ENCODE data around the gene BCAS4. TPM values are rescaled to one million over a fixed set of nuclear protein-coding genes. Genes with fewer than 3 reads are reported as not detected.

BCAS4 gene
- total RNA-seq, 2 experiments from 2014 or later, result 11.6 to 17.0 TPM

DNA sequence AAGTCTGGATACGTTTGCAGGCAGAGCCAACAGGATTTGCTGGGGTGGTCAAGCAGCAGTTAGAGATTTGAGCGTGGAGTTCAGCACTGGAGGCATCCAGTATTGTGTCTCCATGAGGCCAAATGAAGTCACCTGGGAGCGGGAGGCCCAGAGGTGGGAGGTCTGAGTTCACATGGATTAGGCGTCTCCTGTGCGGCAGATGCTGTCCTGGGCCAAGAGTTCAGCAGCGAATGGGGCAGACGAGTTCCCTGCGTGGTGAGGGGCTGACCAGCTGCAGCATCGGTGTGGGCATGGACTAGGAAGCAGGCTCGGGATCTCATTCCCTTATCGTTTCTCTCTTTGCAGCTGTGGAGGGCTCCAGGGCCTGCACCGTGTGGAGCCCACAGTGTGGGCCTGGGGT lies 66.2 kb downstream of the BCAS4 start:
- Mint-ChIP-seq H3K4me1 (no peaks in the 10 kb centered on the region), H3K36me3 (ENCODE audit: low read depth) (no peaks in the 10 kb centered on the region), H3K27ac (no peak overlapping the region), H3K4me3 (no peak overlapping the region), H3K9me3 (ENCODE audit: low read depth) (no peaks in the 10 kb centered on the region), H3K27me3 (no peaks in the 10 kb centered on the region)
- ChIA-PET CTCF (no interaction called here), POLR2A (no interaction called here)
- intact Hi-C loops (cut with DNase I, micrococcal nuclease), result no loop called here
- ATAC-seq, result no peak
- no peak for DNase-seq

DNA sequence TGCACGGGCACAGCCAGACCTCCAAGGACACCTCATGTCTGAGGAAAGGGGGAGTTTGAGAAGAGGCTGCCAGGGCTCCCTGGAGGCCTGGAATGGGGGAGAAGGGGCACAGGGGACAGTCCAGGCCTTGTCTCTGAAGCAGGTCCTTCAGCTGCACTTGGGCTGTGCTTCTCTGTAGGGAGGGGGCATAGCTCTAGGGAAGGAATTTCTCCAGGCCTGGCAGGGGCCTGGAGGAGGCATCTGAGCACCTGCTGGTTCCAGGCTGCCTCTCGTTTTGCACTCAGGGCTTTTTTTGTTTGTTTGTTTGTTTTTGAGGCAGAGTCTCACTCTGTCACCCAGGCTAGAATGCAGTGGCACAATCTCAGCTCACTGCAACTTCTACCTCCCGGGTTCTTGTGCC lies 67.7 kb downstream of the BCAS4 start:
- no peaks in the 10 kb centered on the region for H3K36me3 Mint-ChIP-seq (ENCODE audit: low read depth)
- POLR2A ChIA-PET, result no interaction called here
- H3K4me1 Mint-ChIP-seq, result no peaks in the 10 kb centered on the region

GRCh38 chr20:50865114-50865513 lies 70.3 kb downstream of the BCAS4 start:
- POLR2A ChIA-PET, result interaction anchor here (0.6 kb wide), 1 partner anchor 261 kb away, joined by 6 read pairs; no protein-coding TSS in a partner anchor
- no peak overlapping the region for H3K27ac Mint-ChIP-seq
- ATAC-seq (no peak), DNase-seq (no peak)
- intact Hi-C loops (cut with DNase I, micrococcal nuclease), result no loop called here
- H3K36me3 Mint-ChIP-seq (ENCODE audit: low read depth), result no peaks in the 10 kb centered on the region
- H3K27me3 Mint-ChIP-seq, result no peaks in the 10 kb centered on the region
- H3K4me1 Mint-ChIP-seq, result no peaks in the 10 kb centered on the region
- CTCF ChIA-PET, result no interaction called here
- no peak overlapping the region for H3K4me3 Mint-ChIP-seq
- H3K9me3 Mint-ChIP-seq (ENCODE audit: low read depth), result no peaks in the 10 kb centered on the region

More for the DNA sequence above, 67.7 kb downstream of the BCAS4 start:
- intact Hi-C loops (cut with DNase I, micrococcal nuclease), result no loop called here
- Mint-ChIP-seq H3K4me3 (no peak overlapping the region), H3K27ac (no peak overlapping the region), H3K27me3 (no peaks in the 10 kb centered on the region), H3K9me3 (ENCODE audit: low read depth) (no peaks in the 10 kb centered on the region)
- CTCF ChIA-PET, result interaction anchor here (1.0 kb wide), 1 partner anchor 68 kb away, joined by 6 read pairs; the partner anchor contains the start of gene BCAS4
- DNase-seq (no peak), ATAC-seq (no peak)

GRCh38 chr20:50865591-50865990 lies 70.7 kb downstream of the BCAS4 start:
- H3K27ac Mint-ChIP-seq, result no peak overlapping the region
- no peak for ATAC-seq
- no peaks in the 10 kb centered on the region for H3K27me3 Mint-ChIP-seq
- no peaks in the 10 kb centered on the region for H3K9me3 Mint-ChIP-seq (ENCODE audit: low read depth)
- intact Hi-C loops (cut with DNase I, micrococcal nuclease), result no loop called here
- ChIA-PET CTCF (no interaction called here), POLR2A (interaction anchor here (0.6 kb wide), 1 partner anchor 262 kb away, joined by 6 read pairs; no protein-coding TSS in a partner anchor)
- H3K36me3 Mint-ChIP-seq (ENCODE audit: low read depth), result no peaks in the 10 kb centered on the region
- H3K4me1 Mint-ChIP-seq, result no peaks in the 10 kb centered on the region
- no peak for DNase-seq
- H3K4me3 Mint-ChIP-seq, result no peak overlapping the region

DNA sequence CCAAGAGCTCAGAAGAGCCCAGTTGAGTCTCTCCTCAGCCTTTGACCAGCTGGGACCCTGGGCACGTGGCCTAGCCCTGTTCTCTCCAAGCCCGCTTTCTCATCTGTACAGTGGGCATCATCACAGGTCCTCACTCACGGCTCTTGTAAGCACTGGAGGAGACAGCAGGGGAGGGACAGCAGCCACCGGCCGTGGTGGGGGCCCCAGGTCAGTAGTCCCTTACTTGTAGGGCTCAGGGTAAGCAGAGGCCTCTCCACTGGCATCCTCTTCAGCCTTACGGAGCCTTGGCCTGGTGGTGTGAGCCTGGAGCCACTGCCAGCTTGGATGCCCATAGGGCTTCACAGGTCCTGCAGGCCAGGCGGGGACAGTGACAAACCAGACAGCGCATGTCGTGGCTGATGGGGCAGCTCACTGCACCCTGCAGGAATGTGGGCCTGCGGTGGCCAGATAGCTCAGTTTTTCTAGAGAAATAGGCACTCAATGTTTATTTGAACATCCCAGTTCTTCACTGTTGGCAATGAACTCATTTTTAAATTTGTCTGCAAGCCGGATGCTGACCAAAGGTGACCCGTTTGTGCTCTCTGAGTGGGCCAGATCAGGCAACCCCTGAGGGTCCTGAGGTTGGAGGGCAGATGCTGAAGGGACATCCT lies 71.3 kb downstream of the BCAS4 start:
- no peak overlapping the region for H3K4me3 Mint-ChIP-seq
- no peak for DNase-seq
- H3K27me3 Mint-ChIP-seq, result no peaks in the 10 kb centered on the region
- ATAC-seq, result no peak
- intact Hi-C loops (cut with DNase I, micrococcal nuclease), result no loop called here
- POLR2A ChIA-PET, result no interaction called here
- no peak overlapping the region for H3K27ac Mint-ChIP-seq
- H3K4me1 Mint-ChIP-seq, result no peaks in the 10 kb centered on the region
- CTCF ChIA-PET, result no interaction called here
- no peaks in the 10 kb centered on the region for H3K9me3 Mint-ChIP-seq (ENCODE audit: low read depth)
- no peaks in the 10 kb centered on the region for H3K36me3 Mint-ChIP-seq (ENCODE audit: low read depth)

DNA sequence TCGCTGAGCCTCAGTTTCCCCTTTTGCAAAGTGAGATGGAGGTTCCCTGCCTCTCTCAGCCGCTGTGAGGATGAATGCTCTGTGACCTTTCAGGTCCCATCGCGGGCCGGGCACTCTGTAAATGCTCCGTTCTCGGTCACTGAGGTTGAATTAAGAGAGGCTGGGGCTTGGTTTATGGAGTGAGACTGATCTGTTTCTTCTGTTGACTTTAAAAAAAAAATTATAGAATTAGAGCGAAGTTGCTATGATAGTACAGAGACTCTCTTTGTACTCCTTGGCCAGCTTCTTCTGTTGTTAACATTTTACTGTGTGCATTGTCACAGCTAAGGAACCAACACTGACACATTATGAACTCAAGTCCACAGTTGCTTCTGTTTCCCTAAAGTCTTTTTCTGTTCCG lies 72.0 kb downstream of the BCAS4 start:
- intact Hi-C loops (cut with DNase I, micrococcal nuclease), result no loop called here
- no peak overlapping the region for H3K27ac Mint-ChIP-seq
- no peaks in the 10 kb centered on the region for H3K9me3 Mint-ChIP-seq (ENCODE audit: low read depth)
- ATAC-seq (no peak), DNase-seq (no peak)
- CTCF ChIA-PET, result no interaction called here
- no peak overlapping the region for H3K4me3 Mint-ChIP-seq
- H3K4me1 Mint-ChIP-seq, result no peaks in the 10 kb centered on the region
- H3K27me3 Mint-ChIP-seq, result no peaks in the 10 kb centered on the region
- POLR2A ChIA-PET, result no interaction called here
- no peaks in the 10 kb centered on the region for H3K36me3 Mint-ChIP-seq (ENCODE audit: low read depth)

DNA sequence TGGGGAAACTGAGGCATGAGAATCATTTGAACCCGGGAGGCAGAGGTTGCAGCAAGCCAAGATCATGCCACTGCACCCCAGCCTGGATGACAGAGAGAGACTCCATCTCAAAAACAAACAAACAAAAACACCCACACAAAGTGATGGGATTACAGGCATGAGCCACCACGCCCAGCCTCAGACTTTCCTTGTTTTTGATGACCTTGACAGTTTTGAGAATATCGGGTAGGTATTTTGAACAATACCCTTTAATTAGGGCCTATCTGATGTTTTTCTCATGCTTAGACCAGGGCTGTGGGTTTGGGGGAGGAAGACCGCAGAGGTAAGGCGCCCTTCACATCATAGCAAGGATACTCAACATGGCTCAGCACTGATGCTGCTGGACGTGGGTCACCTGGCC lies 72.9 kb downstream of the BCAS4 start:
- ChIA-PET POLR2A (no interaction called here), CTCF (no interaction called here)
- Mint-ChIP-seq H3K27ac (no peak overlapping the region), H3K36me3 (ENCODE audit: low read depth) (no peaks in the 10 kb centered on the region), H3K4me3 (no peak overlapping the region), H3K9me3 (ENCODE audit: low read depth) (no peaks in the 10 kb centered on the region), H3K4me1 (no peaks in the 10 kb centered on the region), H3K27me3 (no peaks in the 10 kb centered on the region)
- no peak for DNase-seq
- intact Hi-C loops (cut with DNase I, micrococcal nuclease), result no loop called here
- no peak for ATAC-seq

GRCh38 chr20:50868509-50869495 lies 73.9 kb downstream of the BCAS4 start:
- no peak for ATAC-seq
- ChIA-PET CTCF (interaction anchor here (0.6 kb wide), 1 partner anchor 10 kb away, joined by 3 read pairs; no protein-coding TSS in a partner anchor), POLR2A (no interaction called here)
- intact Hi-C loops (cut with DNase I, micrococcal nuclease), result no loop called here
- no peaks in the 10 kb centered on the region for H3K9me3 Mint-ChIP-seq (ENCODE audit: low read depth)
- H3K4me3 Mint-ChIP-seq, result no peak overlapping the region
- no peaks in the 10 kb centered on the region for H3K4me1 Mint-ChIP-seq
- H3K36me3 Mint-ChIP-seq (ENCODE audit: low read depth), result no peaks in the 10 kb centered on the region
- DNase-seq, result no peak
- no peak overlapping the region for H3K27ac Mint-ChIP-seq
- no peaks in the 10 kb centered on the region for H3K27me3 Mint-ChIP-seq

GRCh38 chr20:50870561-50871161 lies 75.8 kb downstream of the BCAS4 start:
- H3K36me3 Mint-ChIP-seq (ENCODE audit: low read depth), result no peaks in the 10 kb centered on the region
- H3K27ac Mint-ChIP-seq, result no peak overlapping the region
- DNase-seq (no peak), ATAC-seq (no peak)
- intact Hi-C loops (cut with DNase I, micrococcal nuclease), result no loop called here
- H3K9me3 Mint-ChIP-seq (ENCODE audit: low read depth), result no peaks in the 10 kb centered on the region
- H3K4me1 Mint-ChIP-seq, result no peaks in the 10 kb centered on the region
- H3K4me3 Mint-ChIP-seq, result no peak overlapping the region
- ChIA-PET POLR2A (no interaction called here), CTCF (no interaction called here)
- no peaks in the 10 kb centered on the region for H3K27me3 Mint-ChIP-seq

DNA sequence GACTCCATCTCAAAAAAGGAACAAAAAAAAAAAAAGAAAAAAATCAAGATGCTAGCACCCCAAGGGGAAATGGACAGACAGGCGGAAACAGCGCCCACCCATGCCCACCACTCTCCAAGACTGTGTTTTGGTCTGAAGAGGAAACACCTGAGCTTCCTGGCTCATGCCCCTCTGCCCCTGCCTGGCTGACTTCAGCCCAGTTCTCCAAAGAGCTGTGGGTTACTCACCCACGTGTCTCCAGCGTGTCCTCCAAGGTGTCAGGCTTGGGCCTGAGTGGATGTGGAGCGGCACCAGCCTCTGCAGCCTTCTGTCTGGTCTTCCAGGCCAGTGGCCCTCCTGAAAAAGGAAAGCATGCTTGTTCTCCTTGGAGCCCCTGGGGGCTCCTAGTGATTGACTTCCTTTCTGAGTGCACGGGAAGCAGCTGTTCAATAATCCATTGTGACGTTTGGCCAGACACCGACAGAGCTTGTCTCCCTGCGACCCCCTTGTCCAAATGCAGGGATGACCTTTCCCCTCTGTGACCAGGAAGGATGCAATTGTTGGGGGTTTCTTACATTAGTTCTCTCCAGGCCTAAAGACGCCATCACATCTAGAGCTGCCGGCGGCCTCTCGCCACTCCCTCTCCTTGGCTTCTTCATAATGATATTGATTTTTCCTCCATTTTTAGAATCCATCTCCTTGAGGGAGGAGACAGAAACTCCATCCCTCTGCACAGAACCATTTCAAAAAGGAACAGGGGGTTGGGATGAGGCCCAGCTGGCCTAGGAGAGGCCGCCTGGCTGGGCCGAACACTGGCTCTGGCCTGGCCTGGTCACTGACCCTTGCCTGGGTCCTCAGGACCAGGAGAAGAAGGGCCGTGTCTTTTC lies 77.9 kb downstream of the BCAS4 start:
- no peak overlapping the region for H3K4me3 Mint-ChIP-seq
- no peaks in the 10 kb centered on the region for H3K27me3 Mint-ChIP-seq
- intact Hi-C loops (cut with DNase I, micrococcal nuclease), result no loop called here
- H3K27ac Mint-ChIP-seq, result no peak overlapping the region
- H3K9me3 Mint-ChIP-seq (ENCODE audit: low read depth), result no peaks in the 10 kb centered on the region
- CTCF ChIA-PET, result interaction anchor here (0.6 to 1.1 kb wide), 4 partner anchors 19 to 1417 kb away, joined by 3 to 4 read pairs (median 3); partner anchors contain the start of gene BCAS4
- DNase-seq (no peak), ATAC-seq (no peak)
- POLR2A ChIA-PET, result interaction anchor here (1.1 kb wide), 1 partner anchor 85 kb away, joined by 3 read pairs; the partner anchor contains the start of gene DPM1
- no peaks in the 10 kb centered on the region for H3K4me1 Mint-ChIP-seq
- peaks cover 3% of the 10 kb centered on the region for H3K36me3 Mint-ChIP-seq (ENCODE audit: low read depth)

- intact Hi-C loops (cut with DNase I, micrococcal nuclease), result no loop called here
- ATAC-seq (no peak), DNase-seq (no peak)
- no peaks in the 10 kb centered on the region for H3K4me1 Mint-ChIP-seq
- POLR2A ChIA-PET, result interaction anchor here (1.1 kb wide), 1 partner anchor 84 kb away, joined by 3 read pairs; the partner anchor contains the start of gene DPM1
- CTCF ChIA-PET, result interaction anchor here (1.1 kb wide), 1 partner anchor 55 kb away, joined by 4 read pairs; no protein-coding TSS in a partner anchor
- no peaks in the 10 kb centered on the region for H3K9me3 Mint-ChIP-seq (ENCODE audit: low read depth)
- H3K36me3 Mint-ChIP-seq (ENCODE audit: low read depth), result peaks cover 3% of the 10 kb centered on the region
- no peaks in the 10 kb centered on the region for H3K27me3 Mint-ChIP-seq
- no peak overlapping the region for H3K4me3 Mint-ChIP-seq
- H3K27ac Mint-ChIP-seq, result no peak overlapping the region
Measured at GRCh38 chr20:50873585-50873984, 78.7 kb downstream of the BCAS4 start.

All from activated CD4-positive, alpha-beta T cell treated with anti-CD3 and anti-CD28 coated beads for 36 hours (primary cell).